Middle frontal gyrus (tissue), 1 donor: ENCODE results near the gene S100A11.

Experiments
- DNase-seq: peaks from one replicate; pipeline ENCODE4 v3.0.0-alpha.2; 2015; ENCODE audit warnings: low spot score; ENCODE audit errors: extremely low spot score

The S100A11 gene

GRCh38 chr1:151985768-151986167 is 51.0 kb downstream of the S100A11 start:
- no peak for DNase-seq

GRCh38 chr1:151985270-151985669 is 51.5 kb downstream of the S100A11 start:
- DNase-seq: no peak

GRCh38 chr1:151984313-151984956 is 52.4 kb downstream of the S100A11 start:
- no peak for DNase-seq
